ENCODE results near the gene RAD51B. TPM values are rescaled to one million over a fixed set of nuclear protein-coding genes. Genes with fewer than 3 reads are reported as not detected.

The RAD51B gene
- total RNA-seq, 4 donors from 2014 or later = 19.6 to 39.7 (median 25.4) TPM

DNA sequence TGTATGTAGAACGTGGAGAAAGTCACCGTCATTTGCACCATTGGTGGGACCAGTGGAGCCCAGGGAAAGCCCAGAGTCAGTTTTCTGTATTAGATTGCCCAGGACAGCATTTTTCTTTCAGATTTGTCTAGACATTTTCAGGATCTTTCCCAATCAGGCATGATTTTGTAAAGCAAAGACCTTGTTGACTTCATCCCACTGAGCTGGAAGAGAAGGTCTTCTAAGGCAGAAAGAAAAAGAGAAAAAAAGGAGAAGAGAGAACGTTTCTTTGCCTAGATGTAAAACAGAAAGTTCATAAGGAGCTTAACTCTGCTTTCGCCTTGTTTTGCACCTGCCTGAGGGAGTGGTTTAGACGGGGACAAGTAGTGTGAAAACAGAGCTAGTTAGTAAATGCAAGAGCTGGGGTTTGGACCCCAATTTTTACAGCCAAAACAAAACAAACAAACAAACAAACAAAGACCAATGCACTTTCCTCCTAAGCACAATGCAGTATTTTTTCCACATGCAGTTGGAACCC lies 700.1 kb downstream of the RAD51B start:
- TF ChIP-seq POLR2A (IDR thresholded peaks at IDR 0.05) = no peak
- DNase-seq (ENCODE audit: low spot score in 2 of 2) = no peak
- H3K4me1 ChIP-seq = peaks cover 90% of the 10 kb centered on the region
- no peaks in the 10 kb centered on the region for H3K36me3 ChIP-seq
- no peaks in the 10 kb centered on the region for H3K9me3 ChIP-seq
- H3K4me3 ChIP-seq = no peak overlapping the region
- peak overlapping the region; percentile 71 for H3K27ac ChIP-seq
- no peaks in the 10 kb centered on the region for H3K27me3 ChIP-seq
- 48% methylated on average over 5 of the region's 5 CpGs for whole genome bisulfite sequencing

DNA sequence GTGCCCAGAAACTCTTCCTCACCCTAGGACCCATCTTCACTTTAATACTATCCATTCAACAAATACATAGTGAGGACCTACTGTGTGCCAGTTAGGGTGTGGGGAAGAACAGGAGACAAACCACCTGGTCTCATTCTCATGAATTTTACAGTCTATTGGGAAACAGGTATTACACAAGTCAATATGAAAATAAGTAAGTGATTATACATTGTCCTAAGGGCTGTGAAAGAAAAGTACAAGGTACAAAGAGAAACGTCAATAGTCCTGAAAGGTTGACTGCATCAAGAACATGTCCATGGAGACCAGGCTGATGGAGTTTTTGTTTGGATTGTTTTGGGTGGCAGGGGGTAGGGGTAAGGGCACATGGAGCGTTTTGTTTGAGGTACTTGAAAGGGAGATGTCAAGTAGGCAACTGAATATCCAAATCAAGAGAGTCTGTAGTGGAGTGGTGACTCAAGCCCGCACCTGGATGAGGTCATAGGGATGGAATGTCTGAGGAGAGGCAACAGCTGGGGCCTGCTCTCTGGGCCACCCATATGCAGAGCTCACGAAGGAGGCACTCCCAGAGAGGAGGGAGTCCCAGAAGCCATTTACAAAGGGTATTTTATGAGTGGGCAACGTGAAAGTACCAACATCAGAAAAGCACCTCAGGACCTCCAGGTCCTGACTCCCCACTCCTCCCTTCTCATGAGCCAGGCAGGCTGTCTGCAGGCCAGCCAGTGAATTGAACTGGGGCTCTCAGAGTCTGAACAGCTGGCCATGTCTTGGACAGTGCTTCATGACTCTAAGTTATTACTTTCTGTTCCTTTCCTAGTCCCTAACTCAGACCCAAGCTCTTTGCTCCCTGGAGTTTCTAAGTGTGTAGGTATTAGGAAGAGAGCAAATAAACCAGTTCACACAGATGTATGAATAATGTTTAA lies 701.3 kb downstream of the RAD51B start:
- TF ChIP-seq POLR2A (IDR thresholded peaks at IDR 0.05) = no peak
- no peak for TF ChIP-seq CTCF (IDR thresholded peaks at IDR 0.05)
- no peak for TF ChIP-seq EP300 (IDR thresholded peaks at IDR 0.05)
- no peak for TF ChIP-seq POLR2AphosphoS5 (IDR thresholded peaks at IDR 0.05)
- peak overlapping the region; percentile 71 for H3K27ac ChIP-seq
- H3K27me3 ChIP-seq = no peaks in the 10 kb centered on the region
- peak in 1 of 2 donors; percentile 43 for DNase-seq (ENCODE audit: low spot score in 2 of 2)
- peaks cover 90% of the 10 kb centered on the region for H3K4me1 ChIP-seq
- H3K36me3 ChIP-seq = no peaks in the 10 kb centered on the region
- no peaks in the 10 kb centered on the region for H3K9me3 ChIP-seq
- H3K4me3 ChIP-seq = no peak overlapping the region
- WGBS = 59% methylated on average over 4 of the region's 5 CpGs

GRCh38 chr14:68521557-68521901 lies 702.0 kb downstream of the RAD51B start:
- H3K27me3 ChIP-seq = no peaks in the 10 kb centered on the region
- H3K27ac ChIP-seq = peak overlapping the region; percentile 71
- WGBS = 52% methylated on average over 1 of the region's 1 CpG
- H3K4me1 ChIP-seq = peaks cover 93% of the 10 kb centered on the region
- H3K9me3 ChIP-seq = no peaks in the 10 kb centered on the region
- DNase-seq (ENCODE audit: low spot score in 2 of 2) = peak in 1 of 2 donors; percentile 26
- H3K36me3 ChIP-seq = no peaks in the 10 kb centered on the region
- no peak for TF ChIP-seq POLR2AphosphoS5 (IDR thresholded peaks at IDR 0.05)
- TF ChIP-seq CTCF (IDR thresholded peaks at IDR 0.05) = no peak
- no peak for TF ChIP-seq POLR2A (IDR thresholded peaks at IDR 0.05)
- no peak for TF ChIP-seq EP300 (IDR thresholded peaks at IDR 0.05)
- no peak overlapping the region for H3K4me3 ChIP-seq

DNA sequence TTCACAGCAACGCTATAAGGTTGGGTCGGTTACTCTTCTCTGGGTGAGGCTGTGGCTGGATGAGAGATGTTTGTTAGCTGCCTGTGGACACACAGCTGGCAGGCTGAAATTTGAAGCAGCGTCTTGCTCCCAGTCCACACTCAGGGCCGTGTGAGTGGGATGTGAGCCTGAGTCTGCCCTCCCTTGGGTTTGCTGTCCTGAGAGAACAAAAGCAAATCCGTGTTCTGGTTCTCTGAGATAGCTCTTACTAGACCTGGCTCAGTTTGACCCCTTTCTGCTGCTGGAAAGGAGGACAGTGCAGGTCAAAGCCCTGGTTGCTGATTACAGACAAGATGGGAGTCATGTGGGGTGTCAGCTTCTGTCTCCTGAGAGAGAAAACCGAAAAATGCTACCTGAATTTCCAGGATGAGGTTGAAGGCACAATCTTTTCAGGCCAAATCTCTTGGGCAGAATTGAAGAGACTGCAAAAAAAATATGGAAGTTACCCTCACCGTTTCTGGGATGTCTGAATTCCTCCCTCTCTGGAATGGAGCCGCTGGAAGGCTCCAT lies 702.5 kb downstream of the RAD51B start:
- Histone ChIP-seq H3K27ac (peak overlapping the region; percentile 71), H3K4me3 (no peak overlapping the region), H3K4me1 (peaks cover 93% of the 10 kb centered on the region), H3K27me3 (no peaks in the 10 kb centered on the region), H3K9me3 (no peaks in the 10 kb centered on the region), H3K36me3 (no peaks in the 10 kb centered on the region)
- 57% methylated on average over 7 of the region's 8 CpGs for WGBS
- peak in 1 of 2 donors; percentile 54 for DNase-seq (ENCODE audit: low spot score in 2 of 2)
- TF ChIP-seq POLR2AphosphoS5 (IDR thresholded peaks at IDR 0.05) (no peak), CTCF (IDR thresholded peaks at IDR 0.05) (no peak), EP300 (IDR thresholded peaks at IDR 0.05) (no peak), POLR2A (IDR thresholded peaks at IDR 0.05) (no peak)

- H3K4me1 ChIP-seq = peaks cover 93% of the 10 kb centered on the region
- H3K27ac ChIP-seq = peak overlapping the region; percentile 71
- no peaks in the 10 kb centered on the region for H3K27me3 ChIP-seq
- DNase-seq (ENCODE audit: low spot score in 2 of 2) = peak in 1 of 2 donors; percentile 41
- H3K4me3 ChIP-seq = no peak overlapping the region
- no peak for TF ChIP-seq POLR2A (IDR thresholded peaks at IDR 0.05)
- TF ChIP-seq POLR2AphosphoS5 (IDR thresholded peaks at IDR 0.05) = no peak
- TF ChIP-seq EP300 (IDR thresholded peaks at IDR 0.05) = no peak
- no peak for TF ChIP-seq CTCF (IDR thresholded peaks at IDR 0.05)
- WGBS = 26% methylated on average over 5 of the region's 5 CpGs
- H3K9me3 ChIP-seq = no peaks in the 10 kb centered on the region
- H3K36me3 ChIP-seq = no peaks in the 10 kb centered on the region
Observed at GRCh38 chr14:68522510-68523325, 703.1 kb downstream of the RAD51B start.
